HG02885 (cell line): ENCODE results near the gene IRGM.
A peak's percentile ranks its signal among the peaks of the same experiment; 100 is the strongest.
"Not testable (repeated sequence)": the region's sequence is repeated elsewhere in the genome, so short reads cannot be mapped to it uniquely, and the experiment has no call there.

Experiments used
- ATAC-seq: cut with Tn5 transposase; IDR thresholded peaks from one replicate; pipeline ENCODE4 v1.9.1; 2021; ENCODE audit warnings: mild to moderate bottlenecking; ENCODE audit not compliant: unreplicated experiment, poor library complexity

The IRGM gene, protein sequence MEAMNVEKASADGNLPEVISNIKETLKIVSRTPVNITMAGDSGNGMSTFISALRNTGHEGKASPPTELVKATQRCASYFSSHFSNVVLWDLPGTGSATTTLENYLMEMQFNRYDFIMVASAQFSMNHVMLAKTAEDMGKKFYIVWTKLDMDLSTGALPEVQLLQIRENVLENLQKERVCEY

DNA sequence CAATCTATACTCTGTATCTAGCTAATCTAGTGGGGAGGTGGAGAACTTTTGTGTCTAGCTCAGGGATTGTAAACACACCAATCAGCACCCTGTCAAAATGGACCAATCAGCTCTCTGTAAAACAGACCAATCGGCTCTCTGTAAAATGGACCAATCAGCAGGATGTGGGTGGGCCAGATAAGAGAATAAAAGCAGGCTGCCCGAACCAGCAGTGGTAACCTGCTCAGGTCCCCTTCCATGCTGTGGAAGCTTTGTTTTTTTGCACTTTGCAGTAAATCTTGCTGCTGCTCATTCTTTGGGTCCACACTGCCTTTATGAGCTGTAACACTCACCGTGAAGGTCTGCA lies at the start of gene IRGM:
IRGM (plus strand) TSS at position 214 of the 346 bp plus-strand sequence. CDS start 1,603 bp downstream, outside the sequence.
- not testable (repeated sequence) for ATAC-seq

DNA sequence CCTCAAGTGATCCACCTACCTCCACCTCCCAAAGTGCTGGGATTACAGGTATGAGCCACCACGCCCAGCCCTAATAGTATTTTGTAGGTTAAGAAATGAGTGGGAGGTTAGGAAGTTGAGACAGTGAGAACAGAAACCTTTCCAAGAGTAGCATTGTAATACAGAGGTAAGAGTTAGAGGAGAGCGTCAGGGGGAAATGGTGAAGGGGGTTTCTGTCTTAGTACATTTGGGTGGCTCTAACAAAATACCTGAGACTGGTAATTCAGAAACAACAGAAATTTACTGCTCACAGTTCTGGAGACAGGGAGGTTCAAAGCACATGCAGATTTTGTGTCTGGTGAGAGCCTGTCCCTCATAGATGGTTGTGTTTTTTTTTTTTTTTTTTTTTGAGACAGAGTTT lies 48.9 kb upstream of the IRGM start:
- ATAC-seq = no peak

DNA sequence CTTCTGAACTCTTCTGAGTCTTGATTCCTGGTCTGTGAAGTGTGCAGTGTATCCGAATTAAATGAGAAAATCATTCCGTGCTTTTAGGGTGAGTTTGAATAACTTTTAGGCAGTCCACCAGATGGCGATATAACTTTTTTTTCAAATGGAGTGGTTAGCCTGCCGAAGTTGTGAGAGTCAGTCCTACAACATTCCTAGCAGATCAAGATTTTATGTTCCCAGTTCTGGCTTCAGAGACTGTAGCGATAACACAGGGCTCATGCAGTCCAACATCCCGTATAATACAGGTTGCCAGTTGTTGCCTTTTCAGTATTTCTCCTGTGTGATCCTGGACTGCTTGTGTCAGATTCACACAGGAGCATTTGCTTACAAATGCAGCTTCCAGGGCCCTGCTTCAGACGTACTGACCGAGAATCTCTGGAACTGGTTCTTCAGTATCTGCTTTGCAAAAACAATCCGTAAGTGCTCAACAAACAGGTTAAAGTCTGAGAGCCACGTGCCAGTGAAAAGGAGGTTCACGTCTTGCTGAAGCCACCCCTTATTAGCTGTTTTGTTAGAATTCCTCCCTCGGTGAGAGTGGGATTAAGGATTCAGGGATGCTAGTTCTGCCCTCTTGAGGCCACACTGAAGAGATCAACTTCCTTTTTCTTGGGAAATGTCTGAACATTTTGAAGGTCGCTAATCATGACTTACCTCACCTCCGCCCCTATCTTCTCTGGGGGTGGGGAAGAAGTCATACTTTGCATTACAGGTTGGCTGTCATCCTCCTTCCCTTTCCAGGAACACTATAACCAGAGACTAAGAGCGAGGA lies 45.0 kb upstream of the IRGM start:
- peak; percentile 66 for ATAC-seq

DNA sequence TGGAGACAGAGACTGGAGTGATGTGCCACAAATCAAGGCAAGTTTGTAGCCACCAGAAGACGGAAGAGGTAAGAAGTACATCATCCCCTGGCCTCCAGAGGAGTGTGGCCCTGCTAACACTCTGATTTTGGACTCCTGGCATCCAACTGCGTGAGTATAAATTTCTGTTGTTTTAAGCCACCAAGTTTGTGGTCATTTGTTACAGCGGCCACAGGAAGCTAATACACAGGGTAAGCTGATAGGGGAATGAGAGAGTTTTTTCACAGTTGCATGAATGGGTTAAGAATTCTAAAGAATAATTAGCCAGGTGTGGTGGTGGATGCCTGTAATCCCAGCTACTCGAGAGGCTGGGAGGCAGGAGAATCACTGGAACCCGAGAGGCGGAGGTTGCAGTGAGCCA lies 41.9 kb upstream of the IRGM start:
- ATAC-seq = no peak

DNA sequence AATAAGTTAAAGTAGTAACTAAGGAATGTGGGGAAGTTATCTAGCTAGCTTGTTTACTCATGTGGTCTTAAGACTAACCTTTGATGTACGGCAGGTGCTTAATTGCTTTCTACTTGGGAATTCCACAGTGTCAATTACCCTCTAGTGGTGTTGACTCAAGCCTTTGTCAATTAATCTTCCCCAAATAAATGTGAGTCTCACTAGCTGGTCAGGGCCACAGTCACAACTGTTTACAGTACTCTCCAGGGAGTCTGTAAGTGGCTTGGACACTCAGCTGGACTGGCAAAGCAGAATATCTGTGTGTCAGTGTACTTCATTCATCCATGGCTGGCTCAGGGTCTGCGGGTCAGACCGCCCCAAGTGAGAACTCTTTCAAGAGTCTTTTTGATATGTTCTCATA lies 37.0 kb upstream of the IRGM start:
- no peak for ATAC-seq

GRCh38 chr5:150815010-150815409 lies 31.3 kb upstream of the IRGM start:
- no peak for ATAC-seq

GRCh38 chr5:150816946-150817345 lies 29.4 kb upstream of the IRGM start:
- no peak for ATAC-seq

DNA sequence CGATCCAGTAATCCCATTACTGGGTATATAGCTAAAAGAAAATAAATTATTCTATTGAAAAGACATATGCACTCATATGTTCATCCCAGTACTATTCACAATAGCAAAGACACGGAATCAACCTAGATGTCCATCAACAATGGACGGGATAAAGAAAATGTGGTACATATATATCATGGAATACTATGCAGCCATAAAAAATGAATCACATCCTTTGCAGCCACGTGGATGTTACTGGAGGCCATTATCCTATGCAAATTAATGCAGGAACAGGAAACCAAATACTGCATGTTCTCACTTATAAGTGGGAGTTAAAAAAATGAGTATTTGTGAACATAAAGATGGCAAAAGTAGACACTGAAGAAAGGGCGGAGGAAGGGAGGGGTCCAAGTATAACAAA lies 16.6 kb upstream of the IRGM start:
- ATAC-seq = no peak

DNA sequence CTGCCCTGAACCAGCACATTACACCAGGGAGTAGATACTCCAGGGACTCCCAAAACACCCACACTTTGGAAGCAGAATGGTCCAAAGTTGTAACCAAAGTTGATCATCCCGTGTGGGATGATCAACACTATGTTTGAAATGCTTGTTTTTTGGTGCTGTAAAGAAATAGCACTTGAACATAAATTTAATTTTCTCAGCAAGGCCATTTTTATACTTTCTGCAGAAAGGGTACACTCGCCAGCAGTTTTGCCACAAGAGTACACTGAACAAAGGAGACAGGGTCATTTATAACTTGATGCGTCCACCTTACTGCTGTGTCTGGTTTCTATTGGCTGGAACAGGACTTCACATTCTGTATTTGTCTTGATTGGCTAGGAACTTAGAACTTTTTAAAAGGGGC lies 14.5 kb upstream of the IRGM start:
- not testable (repeated sequence) for ATAC-seq

DNA sequence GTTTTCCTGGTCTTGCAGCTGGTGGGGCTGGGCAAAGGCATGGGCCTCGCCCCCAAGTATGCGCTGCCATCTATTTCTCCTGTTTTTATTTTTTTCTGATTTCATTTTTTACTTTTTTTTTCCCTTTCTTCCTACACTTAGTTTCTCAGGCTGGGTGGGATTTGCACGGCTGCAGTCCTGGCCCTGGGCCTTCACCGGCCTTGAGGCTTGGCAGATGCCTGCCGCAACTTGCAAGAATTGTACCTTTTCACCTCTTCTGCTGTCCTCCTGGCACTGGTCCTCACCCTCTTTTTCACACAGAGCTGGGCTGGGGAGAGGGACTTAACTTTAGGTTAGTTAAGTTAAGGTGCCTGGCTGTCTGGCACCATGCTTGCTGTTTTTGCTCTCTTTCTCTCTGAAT lies 10.3 kb upstream of the IRGM start:
- no peak for ATAC-seq

DNA sequence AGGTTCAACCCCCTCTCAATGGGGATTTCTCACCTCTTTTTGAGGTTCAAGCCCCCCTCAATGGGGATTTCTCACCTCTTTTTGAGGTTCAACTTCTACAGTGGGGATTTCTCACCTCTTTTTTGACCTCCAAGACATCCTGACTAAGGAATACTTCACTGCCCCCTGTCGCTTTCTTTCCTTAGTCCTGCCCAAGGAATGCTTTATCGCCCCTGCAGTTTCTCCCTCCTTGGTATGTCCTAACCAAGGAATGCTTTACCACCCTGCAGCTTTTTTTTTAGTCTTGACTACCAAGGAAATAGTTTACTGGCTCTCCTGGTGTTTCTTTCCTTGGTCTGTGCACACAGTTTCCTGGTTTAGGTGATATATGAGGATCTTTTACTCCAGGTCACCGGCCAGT lies 9.6 kb upstream of the IRGM start:
- no peak for ATAC-seq

DNA sequence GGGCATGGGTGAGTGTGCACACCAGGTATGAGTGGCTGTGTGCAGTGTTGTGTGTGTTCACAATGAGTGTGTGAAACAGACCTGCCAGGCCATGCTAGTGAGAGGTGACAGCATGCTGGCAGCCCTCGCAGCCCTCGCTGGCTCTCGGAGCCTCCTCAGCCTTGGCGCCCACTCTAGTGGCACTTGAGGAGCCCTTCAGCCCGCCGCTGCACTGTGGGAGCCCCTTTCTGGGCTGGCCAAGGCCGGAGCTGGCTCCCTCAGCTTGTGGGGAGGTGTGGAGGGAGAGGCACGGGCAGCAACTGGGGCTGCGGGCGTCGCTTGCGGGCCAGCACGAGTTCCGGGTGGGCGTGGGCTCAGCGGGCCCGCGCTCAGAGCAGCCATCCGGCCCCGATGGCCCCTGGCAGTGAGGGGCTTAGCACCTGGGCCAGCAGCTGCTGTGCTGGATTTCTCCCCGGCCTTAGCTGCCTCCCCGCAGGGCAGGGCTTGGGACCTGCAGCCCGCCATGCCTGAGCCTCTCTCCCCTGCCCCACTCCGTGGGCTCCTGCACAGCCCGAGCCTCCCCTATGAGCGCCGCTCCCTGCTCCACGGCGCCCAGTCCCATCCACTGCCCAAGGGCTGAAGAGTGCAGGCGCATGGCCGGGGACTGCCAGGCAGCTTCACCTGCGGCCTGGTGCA lies 999 bp upstream of the IRGM start:
- ATAC-seq = not testable (repeated sequence)

- peak; percentile 94 for ATAC-seq
Measured at GRCh38 chr5:150846654-150847333, 473 bp downstream of the IRGM start.

GRCh38 chr5:150847334-150847695 lies 994 bp downstream of the IRGM start:
- ATAC-seq = no peak

DNA sequence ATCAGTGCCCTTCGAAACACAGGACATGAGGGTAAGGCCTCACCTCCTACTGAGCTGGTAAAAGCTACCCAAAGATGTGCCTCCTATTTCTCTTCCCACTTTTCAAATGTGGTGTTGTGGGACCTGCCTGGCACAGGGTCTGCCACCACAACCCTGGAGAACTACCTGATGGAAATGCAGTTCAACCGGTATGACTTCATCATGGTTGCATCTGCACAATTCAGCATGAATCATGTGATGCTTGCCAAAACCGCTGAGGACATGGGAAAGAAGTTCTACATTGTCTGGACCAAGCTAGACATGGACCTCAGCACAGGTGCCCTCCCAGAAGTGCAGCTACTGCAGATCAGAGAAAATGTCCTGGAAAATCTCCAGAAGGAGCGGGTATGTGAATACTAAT lies 1.9 kb downstream of the IRGM start:
- no peak for ATAC-seq

DNA sequence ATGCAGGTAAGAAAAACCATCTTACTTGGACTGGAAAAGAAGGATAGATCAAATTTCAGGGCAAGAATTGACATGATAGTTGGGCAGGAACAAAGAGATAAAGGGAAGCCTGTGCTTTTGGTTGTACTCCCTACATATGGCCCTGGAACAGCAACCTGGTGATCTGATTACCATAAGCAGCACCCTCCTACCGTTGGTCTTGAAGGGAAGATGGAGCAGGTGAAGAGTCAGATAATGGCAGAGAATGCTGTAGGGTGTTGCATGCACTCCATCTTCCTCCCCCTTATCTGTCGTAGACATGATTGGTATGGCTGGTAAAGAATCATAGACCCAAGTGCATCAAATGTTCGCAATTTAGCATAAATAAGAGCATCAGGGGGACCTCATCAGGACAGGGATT lies 4.7 kb downstream of the IRGM start:
- no peak for ATAC-seq

DNA sequence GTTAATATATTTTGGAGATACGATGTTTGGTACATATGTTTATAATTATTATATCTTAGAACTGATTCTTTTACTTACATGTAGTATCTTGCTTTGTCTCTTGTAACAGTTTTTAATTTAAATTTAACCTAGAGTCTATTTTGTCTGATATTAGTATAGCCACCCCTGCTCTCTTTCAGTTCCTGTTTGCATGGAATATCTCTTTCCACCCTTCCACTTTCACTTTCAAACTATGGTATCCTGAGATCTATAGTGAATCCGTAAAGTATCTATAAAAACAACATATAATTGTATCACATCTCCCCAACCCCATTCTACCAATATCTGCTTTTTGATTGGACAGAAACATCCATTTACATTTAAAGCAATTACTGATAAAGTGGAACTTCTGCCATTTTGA lies 7.2 kb downstream of the IRGM start:
- no peak for ATAC-seq

GRCh38 chr5:150856700-150857099 lies 10.4 kb downstream of the IRGM start:
- not testable (repeated sequence) for ATAC-seq

DNA sequence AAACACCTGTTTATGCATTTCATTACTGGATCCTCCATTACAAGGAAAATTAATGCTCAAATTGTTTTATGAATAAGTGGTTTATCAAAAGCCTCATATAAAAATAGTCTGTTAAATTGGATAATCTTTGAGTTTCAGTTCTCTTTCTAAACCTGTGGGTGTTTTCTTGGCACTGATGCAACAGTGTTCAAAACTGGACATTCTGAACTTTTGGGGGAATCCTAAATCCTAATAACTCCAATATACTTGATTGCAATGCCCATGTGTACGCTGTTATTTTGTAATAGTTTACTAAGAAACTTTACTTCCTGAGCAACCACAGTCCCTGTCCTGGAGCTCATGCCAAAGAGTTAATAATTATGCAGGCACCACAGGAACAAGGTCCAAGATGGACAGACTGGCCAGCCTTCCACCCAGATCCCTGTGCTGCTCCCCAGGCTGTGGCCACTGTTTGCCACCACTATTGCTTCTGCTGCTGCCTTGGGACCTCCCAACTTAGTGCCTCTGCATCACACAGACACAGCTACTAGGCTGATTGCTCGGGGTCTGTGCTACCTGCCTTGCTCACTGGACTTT lies 14.0 kb downstream of the IRGM start:
- ATAC-seq = no peak

DNA sequence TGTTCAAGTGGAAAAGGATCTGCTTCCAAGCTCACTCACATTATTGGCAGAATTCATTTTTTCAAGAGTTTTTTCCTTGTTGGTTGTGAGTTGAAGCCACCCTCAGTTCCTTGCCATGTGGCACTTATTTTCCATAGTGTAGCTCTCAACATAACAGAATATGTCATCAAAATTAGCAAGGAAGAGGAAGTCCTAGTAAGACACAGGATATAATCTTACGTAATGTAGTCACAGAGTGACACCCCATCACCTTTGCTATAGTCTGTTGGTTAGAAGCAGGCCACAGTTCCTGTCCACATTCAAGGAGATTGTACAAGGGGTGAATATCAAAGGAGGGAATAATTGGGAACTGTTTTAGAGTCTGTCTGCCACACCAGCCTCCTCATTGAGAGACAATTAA lies 15.7 kb downstream of the IRGM start:
- ATAC-seq = no peak

GRCh38 chr5:150879358-150879757 lies 33.0 kb downstream of the IRGM start:
- no peak for ATAC-seq
